Cardiac muscle cell (in vitro differentiated cells and primary cell): ENCODE data around the gene ACAD9. TPM values are rescaled to one million over a fixed set of nuclear protein-coding genes. Genes with fewer than 3 reads are reported as not detected.
"Not testable (repeated sequence)": the region's sequence is repeated elsewhere in the genome, so short reads cannot be mapped to it uniquely, and the experiment has no call there.

ENCODE experiments used
- DNase-seq, 2 donors: peaks; one replicate each; pipeline versions ENCODE4 v3.0.0 to v3.0.0-alpha.2; 2010 to 2017; ENCODE audit warnings: low read depth in 1 of 2, low spot score in 1 of 2
- H3K27ac ChIP-seq: fragments of 200-600 bp; sonication (generic); 2 replicates; pipeline ENCODE4 v1.5.1; 2016
- H3K27me3 ChIP-seq: fragments of 200-600 bp; sonication (generic); 2 replicates; pipeline ENCODE4 v1.6.0; 2016; ENCODE audit warnings: control low read depth
- H3K36me3 ChIP-seq: fragments of 200-600 bp; sonication (generic); 2 replicates; pipeline ENCODE4 v1.5.1; 2016; ENCODE audit warnings: control low read depth
- H3K4me1 ChIP-seq: fragments of 200-600 bp; sonication (generic); 2 replicates; pipeline ENCODE4 v1.8.1; 2017; ENCODE audit warnings: low read depth, mild to moderate bottlenecking, mixed run types
- H3K4me3 ChIP-seq: fragments of 200-600 bp; sonication (generic); 2 replicates; pipeline ENCODE4 v1.5.1; 2016; ENCODE audit warnings: mild to moderate bottlenecking
- H3K9me3 ChIP-seq: fragments of 200-600 bp; sonication (generic); 2 replicates; pipeline ENCODE4 v1.5.1; 2017; ENCODE audit warnings: low read depth, mild to moderate bottlenecking, control low read depth
- CTCF ChIP-seq: IDR thresholded peaks from 2 replicates; pipeline ENCODE4 v1.5.1; 2012; ENCODE audit warnings: low read depth, mild to moderate bottlenecking, low read length
- polyA plus RNA-seq: library from polyadenylated mRNA; unstranded; fragments of >200 nt; fragmentation: Nextera tagmentation; extraction: Ambion mirVana; gene quantifications from 2 replicates; pipeline ENCODE4 v1.2.1, GENCODE V29; 2016
- total RNA-seq: library from RNA; depleted of rRNA; stranded (reverse); fragments of >200 nt; gene quantifications from 2 replicates; pipeline ENCODE4 v1.2.3, GENCODE V29; 2016

The ACAD9 gene
- total RNA-seq (38.3 and 61.2 TPM in 2 replicates), polyA plus RNA-seq (44.5 and 47.7 TPM in 2 replicates)

- H3K4me3 ChIP-seq = peak within 1 kb of the TSS; percentile 69
- peaks cover 7% of the 10 kb centered on the region for H3K4me1 ChIP-seq
- peak within 1 kb of the TSS; percentile 99 for H3K27ac ChIP-seq
- peak; percentile 98 to 99 for DNase-seq
- no peaks in the 10 kb centered on the region for H3K36me3 ChIP-seq
- H3K27me3 ChIP-seq = no peaks in the 10 kb centered on the region
- TF ChIP-seq CTCF = no peak
- no peaks in the 10 kb centered on the region for H3K9me3 ChIP-seq
These were observed at the start of gene ACAD9 for GRCh38 chr3:128879125-128879969. TSS of gene ACAD9 (plus strand) at chr3:128879620. CDS start at chr3:128879692, 72 bp downstream.

- not testable (repeated sequence) for H3K9me3 ChIP-seq, H3K27me3 ChIP-seq, H3K4me3 ChIP-seq, H3K36me3 ChIP-seq, DNase-seq
- H3K4me1 ChIP-seq = peaks cover 20% of the 10 kb centered on the region
- H3K27ac ChIP-seq = peak overlapping the region; percentile 84
These were observed 49.3 kb upstream of the ACAD9 start for GRCh38 chr3:128829925-128830625.

- not testable (repeated sequence) for H3K27me3 ChIP-seq, DNase-seq, H3K9me3 ChIP-seq, H3K36me3 ChIP-seq, H3K4me3 ChIP-seq
- Histone ChIP-seq H3K4me1 (peaks cover 20% of the 10 kb centered on the region), H3K27ac (peak overlapping the region; percentile 84)
These were observed 48.7 kb upstream of the ACAD9 start for GRCh38 chr3:128830762-128831161.

- not testable (repeated sequence) for H3K4me3 ChIP-seq, DNase-seq, H3K27me3 ChIP-seq, H3K27ac ChIP-seq, H3K36me3 ChIP-seq, H3K9me3 ChIP-seq
- H3K4me1 ChIP-seq = peaks cover 35% of the 10 kb centered on the region
These were observed 46.4 kb upstream of the ACAD9 start for GRCh38 chr3:128832979-128833378.

GRCh38 chr3:128835096-128835495, 44.3 kb upstream of the ACAD9 start:
- Histone ChIP-seq H3K4me3 (no peak overlapping the region), H3K4me1 (peaks cover 33% of the 10 kb centered on the region), H3K9me3 (no peaks in the 10 kb centered on the region), H3K27ac (no peak overlapping the region), H3K36me3 (no peaks in the 10 kb centered on the region), H3K27me3 (no peaks in the 10 kb centered on the region)
- no peak for DNase-seq
- no peak for TF ChIP-seq CTCF

GRCh38 chr3:128841926-128842920, 37.2 kb upstream of the ACAD9 start:
- H3K27ac ChIP-seq = no peak overlapping the region
- no peaks in the 10 kb centered on the region for H3K36me3 ChIP-seq
- no peaks in the 10 kb centered on the region for H3K27me3 ChIP-seq
- H3K4me3 ChIP-seq = no peak overlapping the region
- DNase-seq = no peak
- no peaks in the 10 kb centered on the region for H3K9me3 ChIP-seq
- TF ChIP-seq CTCF = no peak
- peaks cover 31% of the 10 kb centered on the region for H3K4me1 ChIP-seq
